GM12875 (cell line): Measurements from ENCODE around the gene CTBS.

Experiments
- H3K4me3 ChIP-seq: one replicate; pipeline ENCODE4 v1.5.1; 2011; ENCODE audit warnings: low read depth, low read length, control low read depth
- CTCF ChIP-seq: IDR thresholded peaks from 2 replicates; pipeline ENCODE4 v1.5.1; 2011; ENCODE audit warnings: low read depth, mild to moderate bottlenecking, control low read depth, inconsistent platforms, low read length, moderate library complexity, borderline replicate concordance; ENCODE audit not compliant: insufficient read depth

CTBS gene

GRCh38 chr1:84571150-84571535 is 3.1 kb downstream of the CTBS start:
- no peak for TF ChIP-seq CTCF
- no peak overlapping the region for H3K4me3 ChIP-seq

GRCh38 chr1:84570436-84571149 is 3.6 kb downstream of the CTBS start:
- no peak overlapping the region for H3K4me3 ChIP-seq
- TF ChIP-seq CTCF, result no peak

- H3K4me3 ChIP-seq, result no peak overlapping the region
- TF ChIP-seq CTCF, result no peak
Measured at GRCh38 chr1:84569216-84569615, 5.0 kb downstream of the CTBS start.

GRCh38 chr1:84550826-84551225 is 23.4 kb downstream of the CTBS start:
- TF ChIP-seq CTCF, result no peak
- no peak overlapping the region for H3K4me3 ChIP-seq

- TF ChIP-seq CTCF, result no peak
- no peak overlapping the region for H3K4me3 ChIP-seq
Measured at GRCh38 chr1:84541679-84542078, 32.6 kb downstream of the CTBS start.

GRCh38 chr1:84540759-84541158 is 33.5 kb downstream of the CTBS start:
- TF ChIP-seq CTCF, result no peak

GRCh38 chr1:84539972-84540371 is 34.3 kb downstream of the CTBS start:
- no peak for TF ChIP-seq CTCF

More at GRCh38 chr1:84540759-84541158, 33.5 kb downstream of the CTBS start:
- no peak overlapping the region for H3K4me3 ChIP-seq

More at GRCh38 chr1:84539972-84540371, 34.3 kb downstream of the CTBS start:
- no peak overlapping the region for H3K4me3 ChIP-seq
